Measurements from ENCODE around the gene PRKAR1B.

The PRKAR1B gene

GRCh38 chr7:721619-722248, 5.3 kb downstream of the PRKAR1B start:
- DNase-seq: no peak

DNA sequence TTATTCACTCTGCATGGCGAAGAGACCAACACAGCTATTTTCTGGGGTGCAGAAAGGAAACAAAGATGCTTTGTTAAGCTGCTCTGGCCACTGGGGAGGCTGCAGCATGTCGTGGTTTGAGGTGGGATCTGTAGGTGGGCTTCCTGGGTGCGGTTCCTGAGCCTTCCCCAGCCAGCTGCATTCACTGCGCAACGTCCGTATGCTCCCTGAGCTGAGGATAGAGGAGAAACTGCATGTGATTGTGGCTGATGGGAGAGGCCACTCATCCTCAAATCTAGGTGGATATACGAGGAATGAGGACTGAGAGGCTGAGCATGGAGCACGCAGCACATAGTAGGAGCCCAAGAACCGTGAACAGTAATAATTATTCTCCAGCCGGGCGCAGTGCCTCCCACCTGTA, 10.4 kb downstream of the PRKAR1B start:
- no peak for DNase-seq

DNA sequence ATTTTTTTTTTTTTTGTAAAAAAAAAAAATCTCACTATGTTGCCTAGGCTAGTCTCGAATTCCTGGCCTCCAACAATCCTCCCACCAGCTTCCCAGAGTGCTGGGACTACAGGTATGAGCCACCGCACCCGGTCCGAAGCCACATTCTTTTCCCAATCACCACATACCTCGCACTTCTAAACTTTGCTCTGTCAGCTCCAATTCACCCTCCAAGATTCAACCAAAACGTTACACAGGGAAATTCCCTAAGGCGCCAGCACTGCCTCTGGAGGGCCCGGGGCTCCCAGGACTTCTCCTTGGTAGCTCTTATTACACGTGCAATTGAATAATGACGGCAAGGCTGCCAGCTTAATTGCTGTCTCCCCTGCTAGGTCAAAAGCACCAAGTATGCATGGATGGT, 10.9 kb downstream of the PRKAR1B start:
- no peak for DNase-seq

DNA sequence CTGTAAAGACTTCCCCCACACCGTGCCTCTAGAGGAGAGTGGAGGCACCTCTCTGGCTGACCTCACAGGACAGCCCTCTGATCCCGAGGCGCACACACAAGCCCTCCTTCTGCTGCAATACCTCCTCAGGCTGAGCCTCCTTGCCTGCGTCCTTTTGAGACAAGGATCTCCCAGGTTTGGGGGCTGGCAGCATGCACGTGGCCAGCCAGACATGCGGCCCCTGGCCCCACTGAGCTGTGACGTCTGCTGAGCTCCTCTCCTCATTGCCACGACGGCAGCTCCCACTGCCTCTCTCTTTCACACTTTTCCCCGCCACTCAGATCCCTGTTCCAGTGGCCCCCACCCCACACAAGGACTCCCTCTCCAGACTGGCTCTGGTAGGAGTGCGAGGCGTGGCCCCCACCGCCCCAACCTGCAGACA, 12.8 kb downstream of the PRKAR1B start:
- DNase-seq: no peak

GRCh38 chr7:713488-714230, 13.4 kb downstream of the PRKAR1B start:
- DNase-seq: no peak

DNA sequence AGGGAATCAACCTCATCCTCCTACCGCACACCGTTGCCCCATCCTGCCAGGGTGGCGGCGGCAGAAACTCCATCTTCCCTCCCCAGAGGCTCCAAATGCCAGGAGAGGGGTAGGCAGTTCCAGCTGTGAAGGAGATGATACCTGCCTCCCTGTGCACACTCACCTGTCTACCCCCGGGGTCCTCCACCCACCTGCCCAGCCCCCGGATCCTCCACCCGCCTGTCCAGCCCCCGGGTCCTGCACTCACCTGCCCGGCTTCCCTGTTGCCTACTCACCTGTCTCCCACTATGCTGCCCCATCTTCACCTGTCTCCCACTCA, 14.0 kb downstream of the PRKAR1B start:
- DNase-seq: no peak

GRCh38 chr7:712381-713138, 14.5 kb downstream of the PRKAR1B start:
- DNase-seq: no peak

DNA sequence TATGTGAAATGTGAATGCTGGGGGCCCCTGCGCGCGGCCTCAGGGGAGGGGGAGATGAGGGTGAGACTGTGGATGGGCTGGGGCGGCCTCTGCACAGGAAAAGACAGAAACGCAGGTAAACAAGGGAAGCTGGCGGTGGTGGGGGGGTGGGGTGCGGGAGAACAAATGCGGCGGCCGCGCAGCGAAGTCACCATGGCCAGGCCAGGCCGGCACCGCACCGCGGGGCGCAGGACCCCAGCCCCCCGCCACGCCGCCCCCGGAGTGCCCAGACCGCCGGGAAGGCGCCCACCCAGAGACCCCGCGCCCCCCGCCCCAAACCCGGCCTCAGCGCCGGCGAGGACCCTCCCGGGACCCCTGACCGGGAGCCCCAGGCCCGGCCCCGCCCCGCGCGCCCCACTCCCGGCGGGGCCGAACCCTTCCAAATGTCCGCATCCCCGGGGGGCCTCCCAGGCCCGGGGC, 15.1 kb downstream of the PRKAR1B start:
- DNase-seq: no peak

GRCh38 chr7:711093-711921, 15.8 kb downstream of the PRKAR1B start:
- DNase-seq: no peak

GRCh38 chr7:710161-710560, 16.9 kb downstream of the PRKAR1B start:
- DNase-seq: no peak

DNA sequence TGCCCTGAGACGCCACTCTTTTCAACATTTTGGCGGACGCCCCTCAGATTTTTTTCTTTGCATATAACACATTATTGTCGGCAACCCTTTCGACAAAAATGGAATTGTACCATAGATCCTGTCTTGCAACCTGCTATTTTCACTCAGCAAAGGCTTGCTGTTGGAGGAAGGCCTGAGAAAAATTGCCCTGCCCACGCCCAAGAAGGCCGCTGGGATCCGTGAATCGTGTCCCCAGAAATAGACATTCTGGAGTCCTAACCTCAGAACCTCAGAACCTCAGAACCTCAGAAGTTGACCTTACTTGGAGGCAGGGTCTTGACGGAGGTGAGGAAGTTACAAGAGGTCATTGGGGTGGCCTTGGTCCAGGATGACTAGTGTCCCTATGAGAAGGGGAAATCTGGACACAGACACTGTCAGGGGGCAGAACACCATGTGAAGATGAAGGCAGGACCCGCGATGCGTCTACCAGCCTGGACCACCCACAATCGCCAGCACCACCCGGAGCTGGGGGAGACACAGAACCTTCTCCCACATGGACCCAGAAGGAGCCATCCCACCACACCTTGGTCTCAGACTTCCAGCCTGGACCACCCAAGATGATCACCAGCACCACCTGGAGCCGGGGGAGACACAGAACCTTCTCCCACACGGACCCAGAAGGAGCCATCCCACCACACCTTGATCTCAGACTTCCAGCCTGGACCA, 19.6 kb downstream of the PRKAR1B start:
- DNase-seq: no peak

GRCh38 chr7:706721-707120, 20.4 kb downstream of the PRKAR1B start:
- no peak for DNase-seq

DNA sequence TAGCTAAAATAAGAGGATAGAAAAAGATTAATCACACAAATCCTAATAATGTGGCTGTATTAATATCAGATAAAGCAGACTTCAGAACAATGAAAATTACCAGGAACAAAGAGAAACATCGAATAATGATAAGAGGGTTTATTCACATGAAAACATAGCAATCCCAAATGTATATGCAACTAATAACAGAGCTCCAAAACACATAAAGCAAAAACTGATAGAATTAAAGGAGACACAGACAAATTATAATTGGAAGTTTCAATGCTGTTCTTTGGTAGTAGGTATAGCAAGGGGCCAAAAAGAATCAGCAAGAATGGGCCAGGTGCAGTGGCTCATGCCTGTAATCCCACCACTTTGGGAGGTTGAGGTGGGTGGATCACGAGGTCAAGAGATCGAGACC, 24.0 kb downstream of the PRKAR1B start:
- no peak for DNase-seq

GRCh38 chr7:701086-701671, 25.9 kb downstream of the PRKAR1B start:
- DNase-seq: no peak

DNA sequence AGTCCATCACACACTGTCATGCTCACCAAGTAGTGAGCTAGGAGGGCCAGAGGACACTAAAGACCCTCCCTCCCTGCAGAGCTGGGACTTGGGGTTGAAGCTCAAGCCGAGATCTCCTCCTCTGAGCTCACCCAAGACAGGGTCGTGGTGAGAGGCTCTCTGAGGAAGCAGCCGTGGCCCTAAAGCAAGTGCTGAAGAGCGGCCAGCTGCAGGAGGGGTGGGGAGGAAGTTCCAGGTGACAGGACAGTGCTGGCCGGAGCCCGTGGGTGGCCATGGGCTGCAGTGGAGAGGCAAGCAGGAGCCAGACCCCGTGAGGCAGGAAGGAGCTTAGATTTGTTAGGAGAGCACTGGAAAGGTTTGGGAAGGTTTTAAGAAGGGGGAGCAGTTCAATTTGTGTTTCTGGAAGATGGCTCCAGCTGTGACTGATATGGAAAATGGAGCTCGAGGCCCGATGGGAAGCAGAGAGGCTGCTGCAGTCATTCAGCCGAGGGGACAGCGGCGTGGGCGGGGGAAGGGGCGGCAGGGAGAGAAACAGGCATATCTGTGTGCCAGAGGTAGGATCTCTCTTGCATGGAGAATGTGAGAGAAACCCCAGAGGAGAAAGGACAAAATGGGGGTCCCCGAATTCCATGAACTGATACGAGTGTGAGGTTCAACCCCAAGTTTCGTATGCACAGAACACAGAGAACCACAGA, 27.5 kb downstream of the PRKAR1B start:
- no peak for DNase-seq

DNA sequence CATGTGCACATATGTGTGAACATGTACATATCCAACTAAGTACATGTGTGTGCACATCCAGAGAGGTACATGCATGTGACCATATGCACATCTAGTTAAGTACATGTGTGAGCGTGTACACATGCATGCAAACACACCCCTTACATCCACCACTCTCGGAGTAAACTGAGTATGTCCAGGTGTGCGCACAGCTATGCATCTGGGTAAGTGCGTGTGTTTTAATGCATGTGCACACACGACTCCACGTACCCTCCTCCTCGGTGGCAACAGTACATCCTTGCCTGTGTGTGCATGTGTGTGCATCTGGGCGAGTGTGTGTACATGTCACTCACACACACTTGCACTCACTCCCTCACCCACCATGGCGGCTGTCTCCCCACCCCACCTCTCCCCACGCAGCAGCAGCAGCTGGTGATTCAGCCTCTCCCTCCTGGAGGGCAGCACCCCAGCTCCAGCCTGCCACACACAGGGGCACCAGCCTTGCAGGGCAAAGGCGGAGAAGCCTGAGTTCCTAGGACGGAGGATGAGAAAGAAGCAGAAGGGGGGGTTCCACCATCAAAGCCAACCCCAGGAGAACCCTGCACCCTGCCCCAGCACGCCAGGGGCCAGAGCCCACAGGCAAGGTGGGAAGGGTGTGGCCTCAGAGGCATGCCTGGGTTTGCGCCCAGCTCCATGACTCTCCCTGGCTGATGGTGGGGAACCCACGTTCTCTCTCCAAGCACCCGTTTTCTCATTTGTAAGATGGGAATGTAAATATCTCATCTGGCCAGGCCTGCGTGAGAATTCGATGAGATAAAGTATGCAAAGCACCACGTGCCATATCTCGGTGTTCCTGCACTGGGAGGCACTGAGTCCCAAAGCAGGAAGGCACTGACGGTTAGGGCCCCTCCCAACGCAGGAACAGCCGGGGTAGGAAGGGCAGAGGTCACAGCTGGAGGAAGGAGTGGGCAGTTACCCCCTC, 28.3 kb downstream of the PRKAR1B start:
- no peak for DNase-seq

GRCh38 chr7:696812-697551, 30.1 kb downstream of the PRKAR1B start:
- no peak for DNase-seq

GRCh38 chr7:696426-696811, 30.7 kb downstream of the PRKAR1B start:
- no peak for DNase-seq

- DNase-seq: no peak
Observed at GRCh38 chr7:693280-693679, 33.8 kb downstream of the PRKAR1B start.
